ENCODE measurements around the gene ACAT2.

GRCh38 chr6:159813781-159814180, 51.9 kb downstream of the ACAT2 start:
- no peak for TF ChIP-seq CTCF (IDR thresholded peaks at IDR 0.05)
- TF ChIP-seq POLR2A (IDR thresholded peaks at IDR 0.05) = no peak

Measured in body of pancreas (tissue), 4 donors.